GM10248 (cell line): ENCODE data around the gene RIN3.

Experiments
- CTCF ChIA-PET: fragments of 300-600 bp; sonication (Branson Sonifier 250); formaldehyde crosslinking; extraction: SDS; loops from one replicate; lab custom pipeline; 2021; ENCODE audit warnings: antibody characterized with exemption; lab: Yijun Ruan, JAX
- POLR2A ChIA-PET: fragments of 350-650 bp; sonication (Branson Sonifier 250); formaldehyde crosslinking; extraction: SDS; loops from one replicate; lab custom pipeline; 2020; ENCODE audit warnings: antibody characterized with exemption; lab: Yijun Ruan, JAX
- DNase-seq: peaks from one replicate; pipeline ENCODE4 v3.0.0; 2012; ENCODE audit errors: extremely low spot score
- CTCF ChIP-seq: IDR thresholded peaks from 2 replicates; pipeline ENCODE4 v1.5.1; 2012; ENCODE audit warnings: mild to moderate bottlenecking, low read depth; ENCODE audit errors: extremely low read depth, missing control alignments, control extremely low read depth

Gene RIN3

DNA sequence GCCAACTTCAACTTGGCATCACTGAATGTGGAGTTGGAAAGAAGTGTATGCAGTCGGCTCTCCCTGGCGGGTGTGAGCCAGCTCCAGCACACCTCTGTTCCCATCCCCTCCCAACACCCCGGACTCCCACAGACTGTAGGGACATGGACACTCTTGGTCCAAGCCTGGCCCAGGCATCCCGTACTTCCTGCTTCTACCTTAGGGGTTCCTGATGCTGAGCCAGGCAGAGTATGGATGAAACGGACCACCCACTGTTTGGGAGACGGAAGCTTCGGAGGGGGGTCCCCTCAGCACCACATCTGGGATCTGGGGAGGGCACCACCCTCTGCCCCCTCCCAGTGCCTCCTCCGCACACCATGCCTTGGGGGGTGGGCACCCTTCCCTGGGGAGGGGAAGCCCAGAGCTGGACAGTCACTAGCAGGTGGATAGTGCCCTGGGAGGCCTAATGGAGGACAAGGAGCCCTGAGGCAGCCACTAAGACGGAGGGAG is 172.9 kb downstream of the RIN3 start:
- DNase-seq, result no peak
- ChIA-PET POLR2A (no interaction called here), CTCF (interaction anchor here (0.7 to 2.7 kb wide), 7 partner anchors 9 to 564 kb away, joined by 3 to 8 read pairs (median 3); no protein-coding TSS in a partner anchor)
- no peak for TF ChIP-seq CTCF

GRCh38 chr14:92686900-92687427 is 173.4 kb downstream of the RIN3 start:
- TF ChIP-seq CTCF, result peak; percentile 45

GRCh38 chr14:92687681-92688433 is 174.3 kb downstream of the RIN3 start:
- no peak for TF ChIP-seq CTCF
- no peak for DNase-seq
- POLR2A ChIA-PET, result no interaction called here
- CTCF ChIA-PET, result interaction anchor here (0.8 to 3.5 kb wide), 5 partner anchors 13 to 98 kb away, joined by 3 to 13 read pairs (median 8); no protein-coding TSS in a partner anchor

More at GRCh38 chr14:92686900-92687427, 173.4 kb downstream of the RIN3 start:
- CTCF ChIA-PET, result interaction anchor here (0.8 to 2.7 kb wide), 6 partner anchors 12 to 122 kb away, joined by 3 to 8 read pairs (median 4); no protein-coding TSS in a partner anchor
- peak; percentile 89 for DNase-seq
- POLR2A ChIA-PET, result no interaction called here

GRCh38 chr14:92688434-92689375 is 175.1 kb downstream of the RIN3 start:
- no peak for TF ChIP-seq CTCF
- CTCF ChIA-PET, result interaction anchor here (0.9 to 5.1 kb wide), 9 partner anchors 8 to 298 kb away, joined by 3 to 32 read pairs (median 4); no protein-coding TSS in a partner anchor
- POLR2A ChIA-PET, result interaction anchor here (0.6 kb wide), 2 partner anchors 56 to 78 kb away, joined by 3 to 4 read pairs; no protein-coding TSS in a partner anchor
- DNase-seq, result no peak

GRCh38 chr14:92690171-92691011 is 176.8 kb downstream of the RIN3 start:
- DNase-seq, result no peak
- ChIA-PET POLR2A (interaction anchor here (0.5 to 0.6 kb wide), 2 partner anchors 39 to 172 kb away, joined by 6 read pairs; no protein-coding TSS in a partner anchor), CTCF (interaction anchor here (0.6 to 5.1 kb wide), 25 partner anchors 9 to 694 kb away, joined by 3 to 32 read pairs (median 3); no protein-coding TSS in a partner anchor)
- peak; percentile 73 for TF ChIP-seq CTCF
